Spleen (tissue), 11 donors: ENCODE results near the gene RBM4B. TPM values are rescaled to one million over a fixed set of nuclear protein-coding genes. Genes with fewer than 3 reads are reported as not detected.

Experiments
- DNase-seq: peaks from one replicate; pipeline ENCODE4 v3.0.0-alpha.2; 2020
- H3K27ac ChIP-seq, 8 donors: fragments of 200-600 bp; sonication (generic) in 7 of 8; 1 replicate in 4 of 8; 2 replicates in 4 of 8; pipeline versions ENCODE4 v1.5.0 to v1.8.0; 2016 to 2021; ENCODE audit warnings: inconsistent platforms in 4 of 8, mild to moderate bottlenecking in 4 of 8, moderate library complexity in 1 of 8
- H3K27me3 ChIP-seq, 7 donors: fragments of 200-600 bp; sonication (generic) in 6 of 7; replicated peaks in 1 of 7; 1 replicate in 4 of 7; 2 replicates in 3 of 7; pipeline versions ENCODE4 v1.5.0 to v1.8.0; 2016 to 2021; ENCODE audit warnings: inconsistent platforms in 3 of 7, mild to moderate bottlenecking in 1 of 7
- H3K36me3 ChIP-seq, 6 donors: fragments of 200-600 bp; sonication (generic) in 5 of 6; 1 replicate in 4 of 6; 2 replicates in 2 of 6; pipeline versions ENCODE4 v1.5.0 to v1.8.0; 2016 to 2021; ENCODE audit warnings: inconsistent platforms in 2 of 6
- H3K4me1 ChIP-seq, 6 donors: fragments of 200-600 bp; sonication (generic) in 5 of 6; 1 replicate in 3 of 6; 2 replicates in 3 of 6; pipeline versions ENCODE4 v1.5.0 to v1.8.0; 2016 to 2021; ENCODE audit warnings: inconsistent platforms in 3 of 6
- H3K4me3 ChIP-seq, 8 donors: fragments of 200-600 bp; sonication (generic) in 7 of 8; 1 replicate in 4 of 8; 2 replicates in 4 of 8; pipeline versions ENCODE4 v1.5.0 to v1.8.0; 2016 to 2021; ENCODE audit warnings: inconsistent platforms in 4 of 8, mild to moderate bottlenecking in 4 of 8, moderate library complexity in 2 of 8
- H3K9me3 ChIP-seq, 8 donors: fragments of 200-600 bp; sonication (generic) in 7 of 8; 1 replicate in 4 of 8; 2 replicates in 4 of 8; pipeline versions ENCODE4 v1.5.0 to v1.8.0; 2016 to 2021; ENCODE audit warnings: inconsistent platforms in 4 of 8
- POLR2A ChIP-seq, 3 donors: fragments of 450-650 bp; IDR thresholded peaks; one replicate each; pipeline ENCODE4 v1.5.1; 2017; ENCODE audit warnings: antibody characterized with exemption in 3 of 3, mild to moderate bottlenecking in 1 of 3
- POLR2AphosphoS5 ChIP-seq, 3 donors: sonication (generic); formaldehyde crosslinking; IDR thresholded peaks; one replicate each; pipeline ENCODE4 v1.5.1; 2017; ENCODE audit warnings: antibody characterized with exemption in 3 of 3
- WGBS, 5 donors: extraction: QIAGEN DNeasy Blood & Tissue Kit in 3 of 5; methylation state at CpG; one replicate each; pipeline versions ENCODE4 v1.1.5 to v1.1.7; 2013 to 2018; 5-methylcytosine and 5-hydroxymethylcytosine counted together
- intact Hi-C: fragments of 100-400 bp; cut with DNase I; formaldehyde crosslinking; loops from one replicate; pipeline ENCODE4 v1.15.0; 2023; ENCODE audit warnings: low total_unique reads
- polyA plus RNA-seq, 3 donors: library from polyadenylated mRNA; stranded (reverse); fragments of 200-250 nt; gene quantifications; one replicate each; pipeline ENCODE4 v1.2.1, GENCODE V29; 2013
- total RNA-seq, 7 donors: library from RNA; depleted of rRNA in 3 of 7; stranded (reverse); fragments of >200 nt in 3 of 7; fragmentation: NEBNext Ultra II Directional in 4 of 7; extraction: Animal tissue kit (Norgen Biotek cat#: 25700) in 4 of 7; gene quantifications; one replicate each; pipeline versions ENCODE4 v1.1.0 to v1.2.1, GENCODE V29; 2016 to 2021
- TF ChIP-seq, protein P1 (sequence below), 11 experiments: fragments of 200-600 bp in 7 of 11; fragments of 450-650 bp in 4 of 11; sonication (generic) in 4 of 11; IDR thresholded peaks in 8 of 11; conservative IDR thresholded peaks in 3 of 11; 1 replicate in 7 of 11; 2 replicates in 4 of 11; pipeline versions ENCODE4 v1.4.0 to v1.8.0; 2016 to 2021; ENCODE audit warnings: antibody characterized with exemption in 11 of 11, inconsistent platforms in 4 of 11, mild to moderate bottlenecking in 1 of 11
- donor health status: healthy with polysubstance abuse.
- donor health status: DM: no; HTN: no; CAD: no; lungs with moderate emphysema.
- donor health status: DM: no; HTN: no; CAD: no.
- donor health status: Bipolar disorder and iron deficiency.
- donor health status: healthy.
- donor health status: DM: no; HTN: no; CAD: no.
- donor health status: DM: yes; HTN: yes; CAD: no.

The RBM4B gene
- total and polyA plus RNA-seq, 10 donors = 14.8 to 23.0 (median 18.3) TPM

DNA sequence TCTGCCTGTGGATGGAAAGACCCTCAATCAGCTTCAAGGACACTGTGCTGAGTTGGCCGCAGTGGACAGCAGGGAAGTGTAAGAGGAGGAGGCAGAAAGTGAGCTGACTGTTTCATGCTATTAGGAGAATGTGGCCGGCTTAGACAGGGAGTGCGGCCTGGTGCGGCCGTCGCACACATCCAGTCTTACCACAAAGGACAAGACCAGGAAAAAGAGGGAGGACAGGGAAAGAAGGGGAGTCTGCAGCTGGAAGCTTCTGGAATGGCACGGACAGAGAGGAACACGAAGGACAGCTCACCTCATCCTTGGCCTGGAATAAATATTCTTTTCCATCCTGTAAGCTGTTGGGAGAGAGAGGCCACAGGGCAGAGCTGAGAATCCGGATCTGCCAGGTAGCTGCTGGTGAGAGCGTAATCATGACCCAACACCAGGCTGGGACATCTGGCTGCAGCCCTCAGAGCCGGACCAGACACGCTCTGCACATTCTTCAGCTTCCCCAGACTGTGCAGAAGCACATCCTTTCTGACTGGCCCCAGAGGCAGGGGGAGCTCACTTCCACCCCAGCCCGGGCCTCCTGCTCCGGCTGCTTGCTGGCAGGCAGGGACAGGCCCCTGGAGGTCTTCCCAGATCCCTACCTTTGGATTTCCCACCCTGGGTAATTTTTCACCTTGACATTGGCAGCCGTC is 8.6 kb upstream of the RBM4B start:
- Histone ChIP-seq H3K27ac (peak overlapping the region in 2 of 8 donors; percentile 9 to 44), H3K36me3 (no peaks in the 10 kb centered on the region), H3K4me3 (no peak overlapping the region), H3K9me3 (no peaks in the 10 kb centered on the region), H3K27me3 (no peaks in the 10 kb centered on the region), H3K4me1 (peaks cover 0 to 15% (median 0%) of the 10 kb centered on the region in 6 donors)
- TF ChIP-seq, protein P1, sequence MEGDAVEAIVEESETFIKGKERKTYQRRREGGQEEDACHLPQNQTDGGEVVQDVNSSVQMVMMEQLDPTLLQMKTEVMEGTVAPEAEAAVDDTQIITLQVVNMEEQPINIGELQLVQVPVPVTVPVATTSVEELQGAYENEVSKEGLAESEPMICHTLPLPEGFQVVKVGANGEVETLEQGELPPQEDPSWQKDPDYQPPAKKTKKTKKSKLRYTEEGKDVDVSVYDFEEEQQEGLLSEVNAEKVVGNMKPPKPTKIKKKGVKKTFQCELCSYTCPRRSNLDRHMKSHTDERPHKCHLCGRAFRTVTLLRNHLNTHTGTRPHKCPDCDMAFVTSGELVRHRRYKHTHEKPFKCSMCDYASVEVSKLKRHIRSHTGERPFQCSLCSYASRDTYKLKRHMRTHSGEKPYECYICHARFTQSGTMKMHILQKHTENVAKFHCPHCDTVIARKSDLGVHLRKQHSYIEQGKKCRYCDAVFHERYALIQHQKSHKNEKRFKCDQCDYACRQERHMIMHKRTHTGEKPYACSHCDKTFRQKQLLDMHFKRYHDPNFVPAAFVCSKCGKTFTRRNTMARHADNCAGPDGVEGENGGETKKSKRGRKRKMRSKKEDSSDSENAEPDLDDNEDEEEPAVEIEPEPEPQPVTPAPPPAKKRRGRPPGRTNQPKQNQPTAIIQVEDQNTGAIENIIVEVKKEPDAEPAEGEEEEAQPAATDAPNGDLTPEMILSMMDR (IDR thresholded peaks at IDR 0.05 in 8 of 11, conservative IDR thresholded peaks at IDR 0.05 in 3 of 11) = no peak
- TF ChIP-seq POLR2AphosphoS5 (IDR thresholded peaks at IDR 0.05) (no peak), POLR2A (IDR thresholded peaks at IDR 0.05) (no peak)
- DNase-seq = peak; percentile 36
- WGBS, 5 donors = 78 to 89% (median 82%) methylated on average over 15 of the region's 15 CpGs
- intact Hi-C loops = no loop called here

GRCh38 chr11:66685276-66686099 is 7.8 kb upstream of the RBM4B start:
- intact Hi-C loops = no loop called here
- Histone ChIP-seq H3K4me1 (peaks cover 0 to 15% (median 0%) of the 10 kb centered on the region in 6 donors), H3K4me3 (no peak overlapping the region), H3K27me3 (no peaks in the 10 kb centered on the region), H3K9me3 (no peaks in the 10 kb centered on the region), H3K36me3 (no peaks in the 10 kb centered on the region), H3K27ac (peak overlapping the region in 2 of 8 donors; percentile 9 to 44)
- 68 to 81% (median 77%) methylated on average over 27 of the region's 27 CpGs for WGBS, 5 donors
- TF ChIP-seq, protein P1 (IDR thresholded peaks at IDR 0.05 in 8 of 11, conservative IDR thresholded peaks at IDR 0.05 in 3 of 11) = no peak
- peak in 1 of 3 donors; percentile 41 for TF ChIP-seq POLR2AphosphoS5 (IDR thresholded peaks at IDR 0.05)
- peak; percentile 71 for DNase-seq

DNA sequence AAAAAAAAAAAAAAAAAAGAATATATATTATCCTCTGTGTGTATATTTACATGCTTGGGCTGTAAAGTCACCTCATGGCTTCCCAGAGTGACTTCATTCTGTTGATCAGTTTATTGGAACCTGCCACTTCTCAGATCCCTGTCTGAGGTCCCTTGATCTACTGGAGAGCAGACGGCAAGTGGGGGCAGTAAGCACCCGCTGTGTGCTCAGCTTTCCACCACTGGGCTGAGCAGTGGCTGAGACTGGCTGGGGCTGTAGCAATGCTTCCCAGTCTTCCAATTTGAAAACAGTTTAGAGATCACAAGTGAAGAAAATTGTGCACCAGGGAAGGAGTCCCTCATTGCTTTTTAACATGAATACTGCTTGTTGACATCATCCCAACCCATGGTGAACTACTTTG is 6.9 kb upstream of the RBM4B start:
- TF ChIP-seq, protein P1 (IDR thresholded peaks at IDR 0.05 in 8 of 11, conservative IDR thresholded peaks at IDR 0.05 in 3 of 11) = no peak
- TF ChIP-seq POLR2AphosphoS5 (IDR thresholded peaks at IDR 0.05) (no peak), POLR2A (IDR thresholded peaks at IDR 0.05) (no peak)
- peaks cover 0 to 15% (median 0%) of the 10 kb centered on the region in 6 donors for H3K4me1 ChIP-seq
- H3K9me3 ChIP-seq = no peaks in the 10 kb centered on the region
- H3K27ac ChIP-seq = no peak overlapping the region
- H3K36me3 ChIP-seq = no peaks in the 10 kb centered on the region
- no peaks in the 10 kb centered on the region for H3K27me3 ChIP-seq
- WGBS, 5 donors = 89 to 97% (median 91%) methylated on average over 2 of the region's 2 CpGs
- no peak for DNase-seq
- intact Hi-C loops = no loop called here
- no peak overlapping the region for H3K4me3 ChIP-seq

GRCh38 chr11:66683877-66684276 is 6.2 kb upstream of the RBM4B start:
- no peaks in the 10 kb centered on the region for H3K9me3 ChIP-seq
- no peak overlapping the region for H3K27ac ChIP-seq
- TF ChIP-seq POLR2A (IDR thresholded peaks at IDR 0.05) (no peak), POLR2AphosphoS5 (IDR thresholded peaks at IDR 0.05) (no peak)
- TF ChIP-seq, protein P1 (IDR thresholded peaks at IDR 0.05 in 8 of 11, conservative IDR thresholded peaks at IDR 0.05 in 3 of 11) = no peak
- DNase-seq = peak; percentile 20
- intact Hi-C loops = no loop called here
- 78 to 90% (median 81%) methylated on average over 8 of the region's 8 CpGs for WGBS, 5 donors
- no peaks in the 10 kb centered on the region for H3K27me3 ChIP-seq
- H3K4me3 ChIP-seq = no peak overlapping the region
- peaks cover 0 to 15% (median under 1%) of the 10 kb centered on the region in 6 donors for H3K4me1 ChIP-seq
- no peaks in the 10 kb centered on the region for H3K36me3 ChIP-seq
